GM21723 (cell line): Measurements from ENCODE around the gene ZNF2.

Experiments used
- ATAC-seq: cut with Tn5 transposase; IDR thresholded peaks from one replicate; pipeline ENCODE4 v1.9.1; 2021; ENCODE audit warnings: mild to moderate bottlenecking, moderate library complexity; ENCODE audit not compliant: unreplicated experiment

ZNF2 gene

GRCh38 chr2:95204396-95204795 lies 38.8 kb downstream of the ZNF2 start:
- ATAC-seq, result no peak

GRCh38 chr2:95206096-95206495 lies 40.5 kb downstream of the ZNF2 start:
- ATAC-seq, result no peak

GRCh38 chr2:95207111-95207961 lies 41.7 kb downstream of the ZNF2 start, which contains the start of gene ZNF892:
Gene ZNF892 (plus strand): TSS chr2:95207521. CDS start chr2:95207816, 295 bp downstream.
- peak; percentile 98 for ATAC-seq

GRCh38 chr2:95208106-95208505 lies 42.5 kb downstream of the ZNF2 start:
- no peak for ATAC-seq

- ATAC-seq, result no peak
Measured at GRCh38 chr2:95215018-95215612, 49.5 kb downstream of the ZNF2 start.

- ATAC-seq, result no peak
Measured at GRCh38 chr2:95220449-95220848, 54.8 kb downstream of the ZNF2 start.

GRCh38 chr2:95225658-95226057 lies 60.0 kb downstream of the ZNF2 start:
- no peak for ATAC-seq

GRCh38 chr2:95231723-95232122 lies 66.1 kb downstream of the ZNF2 start:
- no peak for ATAC-seq

GRCh38 chr2:95232232-95232631 lies 66.6 kb downstream of the ZNF2 start:
- ATAC-seq, result no peak
